Chondrocyte (in vitro differentiated cells): ENCODE measurements around the gene GDF11. TPM values are rescaled to one million over a fixed set of nuclear protein-coding genes. Genes with fewer than 3 reads are reported as not detected.

ENCODE experiments used
- DNase-seq: peaks from one replicate; pipeline ENCODE4 v3.0.0; 2021; ENCODE audit warnings: mixed read lengths, low spot score
- H3K27ac Mint-ChIP-seq: one replicate; pipeline ENCODE4 v1.8.0; 2021; ENCODE audit warnings: mild to moderate bottlenecking, moderate library complexity, mixed read lengths; ENCODE audit not compliant: unreplicated experiment
- H3K27me3 Mint-ChIP-seq: 2 replicates; pipeline ENCODE4 v1.8.0; 2021; ENCODE audit warnings: low read depth, mixed read lengths
- H3K36me3 Mint-ChIP-seq: 2 replicates; pipeline ENCODE4 v1.8.0; 2021; ENCODE audit warnings: low read depth, mixed read lengths
- H3K4me1 Mint-ChIP-seq: 2 replicates; pipeline ENCODE4 v1.8.0; 2021; ENCODE audit warnings: low read depth, mild to moderate bottlenecking, mixed read lengths
- H3K4me3 Mint-ChIP-seq: one replicate; pipeline ENCODE4 v1.8.0; 2021; ENCODE audit warnings: mild to moderate bottlenecking, moderate library complexity, mixed read lengths; ENCODE audit not compliant: unreplicated experiment
- H3K9me3 Mint-ChIP-seq: 2 replicates; pipeline ENCODE4 v1.8.0; 2021; ENCODE audit warnings: low read depth, mixed read lengths
- total RNA-seq: library from RNA; stranded (reverse); gene quantifications from 3 replicates; pipeline ENCODE4 v1.2.1, GENCODE V29; 2021
- TF ChIP-seq, protein P1 (sequence below): fragments of 200-600 bp; sonication (generic); IDR thresholded peaks from 2 replicates; pipeline ENCODE4 v1.5.0; 2021; ENCODE audit warnings: antibody characterized with exemption, mild to moderate bottlenecking, moderate library complexity

GDF11 gene
- total RNA-seq, 1 donor from 2014 or later = 18.3 TPM

DNA sequence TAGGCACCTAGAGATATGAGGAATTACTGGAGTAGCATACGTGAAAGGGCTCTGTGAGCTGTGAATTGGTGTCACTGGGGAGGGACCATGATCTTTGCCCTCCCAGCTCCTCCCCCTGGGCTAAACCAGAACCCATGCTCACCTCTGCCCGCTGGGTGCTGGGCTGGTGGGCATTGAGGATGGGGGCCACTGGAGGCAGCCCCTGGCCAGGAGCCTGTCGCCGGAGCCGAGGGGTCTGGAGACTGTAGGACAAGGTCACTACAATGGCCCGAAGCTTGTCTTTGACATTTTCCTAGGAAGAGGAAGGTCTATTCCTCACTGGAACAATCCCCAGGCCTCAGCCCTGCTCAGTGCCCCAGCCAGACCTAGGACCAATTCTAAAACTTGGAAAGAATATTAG is 46.8 kb upstream of the GDF11 start:
- no peaks in the 10 kb centered on the region for H3K9me3 Mint-ChIP-seq
- peak; percentile 66 for DNase-seq
- H3K36me3 Mint-ChIP-seq = peaks cover 4% of the 10 kb centered on the region
- TF ChIP-seq, protein P1, sequence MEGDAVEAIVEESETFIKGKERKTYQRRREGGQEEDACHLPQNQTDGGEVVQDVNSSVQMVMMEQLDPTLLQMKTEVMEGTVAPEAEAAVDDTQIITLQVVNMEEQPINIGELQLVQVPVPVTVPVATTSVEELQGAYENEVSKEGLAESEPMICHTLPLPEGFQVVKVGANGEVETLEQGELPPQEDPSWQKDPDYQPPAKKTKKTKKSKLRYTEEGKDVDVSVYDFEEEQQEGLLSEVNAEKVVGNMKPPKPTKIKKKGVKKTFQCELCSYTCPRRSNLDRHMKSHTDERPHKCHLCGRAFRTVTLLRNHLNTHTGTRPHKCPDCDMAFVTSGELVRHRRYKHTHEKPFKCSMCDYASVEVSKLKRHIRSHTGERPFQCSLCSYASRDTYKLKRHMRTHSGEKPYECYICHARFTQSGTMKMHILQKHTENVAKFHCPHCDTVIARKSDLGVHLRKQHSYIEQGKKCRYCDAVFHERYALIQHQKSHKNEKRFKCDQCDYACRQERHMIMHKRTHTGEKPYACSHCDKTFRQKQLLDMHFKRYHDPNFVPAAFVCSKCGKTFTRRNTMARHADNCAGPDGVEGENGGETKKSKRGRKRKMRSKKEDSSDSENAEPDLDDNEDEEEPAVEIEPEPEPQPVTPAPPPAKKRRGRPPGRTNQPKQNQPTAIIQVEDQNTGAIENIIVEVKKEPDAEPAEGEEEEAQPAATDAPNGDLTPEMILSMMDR = no peak
- no peak overlapping the region for H3K27ac Mint-ChIP-seq
- no peak overlapping the region for H3K4me3 Mint-ChIP-seq
- no peaks in the 10 kb centered on the region for H3K27me3 Mint-ChIP-seq
- H3K4me1 Mint-ChIP-seq = no peaks in the 10 kb centered on the region

DNA sequence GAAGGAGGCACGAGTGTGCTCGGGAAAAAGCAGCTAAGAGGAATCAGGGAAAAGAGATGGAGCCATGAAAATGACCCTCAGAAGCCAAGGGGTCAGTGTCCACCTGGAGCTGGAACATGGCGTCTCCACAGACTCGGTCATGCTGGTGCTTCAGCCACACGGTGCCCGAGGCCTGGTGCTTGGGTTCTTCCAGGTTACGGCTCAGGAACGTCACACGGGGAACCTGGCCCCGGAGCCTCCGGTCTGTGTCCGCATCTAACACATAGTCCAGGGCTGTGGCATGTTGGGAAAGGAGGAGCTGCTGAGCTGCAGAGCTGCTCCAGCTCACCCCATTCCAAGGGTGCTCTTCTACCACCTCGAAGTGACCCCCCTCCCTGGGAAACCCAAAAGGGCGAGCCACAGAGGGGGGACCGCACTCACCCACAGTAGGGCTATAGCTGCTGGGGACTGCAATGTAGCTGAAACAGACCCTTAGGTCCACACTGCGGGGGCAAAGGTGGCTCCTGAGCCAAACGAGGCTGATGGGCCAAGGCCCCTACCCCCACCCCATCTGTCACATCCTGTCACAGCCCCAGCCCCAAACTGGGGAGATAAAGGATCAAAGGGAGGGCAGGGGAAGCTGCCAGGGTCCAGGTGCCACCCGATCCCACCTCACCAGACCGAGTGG is 46.0 kb upstream of the GDF11 start:
- Mint-ChIP-seq H3K4me1 (no peaks in the 10 kb centered on the region), H3K9me3 (no peaks in the 10 kb centered on the region), H3K4me3 (no peak overlapping the region), H3K36me3 (peaks cover 3% of the 10 kb centered on the region), H3K27ac (no peak overlapping the region), H3K27me3 (no peaks in the 10 kb centered on the region)
- TF ChIP-seq, protein P1 = no peak
- peak; percentile 85 for DNase-seq

DNA sequence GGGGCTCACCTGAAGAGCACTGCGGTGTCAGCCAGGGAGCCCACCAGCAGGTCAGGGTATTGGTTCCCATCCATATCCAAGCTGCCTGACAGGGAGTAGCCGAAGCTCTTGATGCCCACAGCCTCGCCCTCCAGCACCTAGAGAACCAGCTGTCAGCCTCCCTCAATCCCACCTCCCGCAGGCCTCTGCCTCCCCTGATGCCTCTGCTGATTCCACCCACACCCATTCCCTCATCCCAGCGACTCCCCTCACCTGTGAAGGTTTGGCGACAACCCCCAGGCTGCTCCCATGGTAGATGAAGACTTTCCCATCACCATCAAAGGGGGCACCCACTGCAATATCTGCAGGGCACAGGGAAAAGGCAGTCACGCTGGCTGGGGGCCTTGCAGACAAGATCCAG is 45.2 kb upstream of the GDF11 start:
- H3K27ac Mint-ChIP-seq = no peak overlapping the region
- DNase-seq = peak; percentile 69
- no peaks in the 10 kb centered on the region for H3K9me3 Mint-ChIP-seq
- H3K36me3 Mint-ChIP-seq = peaks cover 3% of the 10 kb centered on the region
- no peaks in the 10 kb centered on the region for H3K4me1 Mint-ChIP-seq
- no peaks in the 10 kb centered on the region for H3K27me3 Mint-ChIP-seq
- no peak overlapping the region for H3K4me3 Mint-ChIP-seq
- TF ChIP-seq, protein P1 = no peak

DNA sequence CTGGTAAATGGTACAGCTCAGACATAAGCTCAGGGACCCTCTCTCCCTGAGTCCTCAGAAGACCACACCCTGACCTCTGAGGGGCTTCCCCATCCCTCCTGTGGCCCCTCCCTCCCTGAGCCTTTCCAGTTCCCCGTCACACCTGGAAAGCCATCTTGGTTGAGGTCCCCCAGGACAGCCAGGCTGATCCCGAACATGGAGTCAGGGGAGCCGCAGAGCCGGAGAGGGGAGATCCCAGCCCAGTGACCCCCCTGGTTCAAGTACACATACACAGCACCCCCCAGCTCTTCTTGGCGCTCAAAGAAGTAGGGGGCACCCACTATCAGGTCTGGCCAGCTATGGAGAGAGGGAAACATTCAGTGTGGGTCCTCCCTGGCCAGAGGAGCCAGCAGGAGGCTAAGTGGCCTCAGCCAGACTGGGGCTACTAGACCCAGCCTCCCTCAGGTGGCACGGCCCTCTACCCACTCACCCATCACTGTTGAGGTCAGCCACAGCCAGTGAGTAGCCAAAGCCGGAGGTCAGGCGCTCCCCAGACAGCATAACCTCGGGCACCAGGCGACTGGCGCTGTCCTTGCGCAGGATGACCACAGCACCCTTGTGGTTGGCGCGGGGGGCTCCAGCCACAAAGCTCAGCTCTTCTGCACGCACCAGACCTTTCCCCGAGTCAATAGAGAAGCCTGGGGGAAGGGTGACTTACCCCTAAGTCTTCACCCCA is 44.5 kb upstream of the GDF11 start:
- H3K4me1 Mint-ChIP-seq = peaks cover under 1% of the 10 kb centered on the region
- DNase-seq = peak; percentile 72
- no peak overlapping the region for H3K27ac Mint-ChIP-seq

DNA sequence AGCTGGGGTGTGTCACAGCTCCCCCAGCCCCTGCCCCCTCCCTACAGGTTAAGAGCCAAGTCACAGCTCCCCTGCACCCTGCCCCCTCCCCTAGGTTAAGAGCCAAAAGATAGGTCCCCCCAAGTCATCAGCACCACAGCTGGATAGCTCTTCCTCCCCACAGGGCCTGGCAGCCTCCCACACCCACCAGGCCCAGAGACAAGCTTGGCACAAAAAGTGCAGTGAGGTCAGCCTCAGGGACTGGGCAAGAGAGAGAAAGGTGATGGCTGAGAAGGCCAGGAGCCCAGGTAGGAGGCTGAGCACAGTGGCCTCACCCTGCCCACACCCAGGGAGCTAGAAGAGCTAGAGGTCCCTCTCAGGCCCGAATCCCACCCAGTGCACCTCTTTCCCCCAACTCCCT is 44.0 kb upstream of the GDF11 start:
- no peaks in the 10 kb centered on the region for H3K9me3 Mint-ChIP-seq
- TF ChIP-seq, protein P1 = no peak
- no peaks in the 10 kb centered on the region for H3K27me3 Mint-ChIP-seq
- H3K4me3 Mint-ChIP-seq = no peak overlapping the region
- no peak overlapping the region for H3K27ac Mint-ChIP-seq
- peaks cover 6% of the 10 kb centered on the region for H3K4me1 Mint-ChIP-seq
- DNase-seq = peak; percentile 54
- no peaks in the 10 kb centered on the region for H3K36me3 Mint-ChIP-seq

More for the DNA sequence above, 44.5 kb upstream of the GDF11 start:
- H3K27me3 Mint-ChIP-seq = no peaks in the 10 kb centered on the region
- H3K9me3 Mint-ChIP-seq = no peaks in the 10 kb centered on the region
- TF ChIP-seq, protein P1 = no peak
- no peak overlapping the region for H3K4me3 Mint-ChIP-seq
- H3K36me3 Mint-ChIP-seq = peaks cover 2% of the 10 kb centered on the region
